Cardiac muscle cell (in vitro differentiated cells and primary cell): ENCODE data around the gene MOB3B. TPM values are rescaled to one million over a fixed set of nuclear protein-coding genes. Genes with fewer than 3 reads are reported as not detected.

Source experiments
- DNase-seq, 2 donors: peaks; one replicate each; pipeline versions ENCODE4 v3.0.0 to v3.0.0-alpha.2; 2010 to 2017; ENCODE audit warnings: low read depth in 1 of 2, low spot score in 1 of 2
- H3K27ac ChIP-seq: fragments of 200-600 bp; sonication (generic); 2 replicates; pipeline ENCODE4 v1.5.1; 2016
- H3K27me3 ChIP-seq: fragments of 200-600 bp; sonication (generic); 2 replicates; pipeline ENCODE4 v1.6.0; 2016; ENCODE audit warnings: control low read depth
- H3K36me3 ChIP-seq: fragments of 200-600 bp; sonication (generic); 2 replicates; pipeline ENCODE4 v1.5.1; 2016; ENCODE audit warnings: control low read depth
- H3K4me1 ChIP-seq: fragments of 200-600 bp; sonication (generic); 2 replicates; pipeline ENCODE4 v1.8.1; 2017; ENCODE audit warnings: low read depth, mild to moderate bottlenecking, mixed run types
- H3K4me3 ChIP-seq: fragments of 200-600 bp; sonication (generic); 2 replicates; pipeline ENCODE4 v1.5.1; 2016; ENCODE audit warnings: mild to moderate bottlenecking
- H3K9me3 ChIP-seq: fragments of 200-600 bp; sonication (generic); 2 replicates; pipeline ENCODE4 v1.5.1; 2017; ENCODE audit warnings: low read depth, mild to moderate bottlenecking, control low read depth
- polyA plus RNA-seq: library from polyadenylated mRNA; unstranded; fragments of >200 nt; fragmentation: Nextera tagmentation; extraction: Ambion mirVana; gene quantifications from 2 replicates; pipeline ENCODE4 v1.2.1, GENCODE V29; 2016
- total RNA-seq: library from RNA; depleted of rRNA; stranded (reverse); fragments of >200 nt; gene quantifications from 2 replicates; pipeline ENCODE4 v1.2.3, GENCODE V29; 2016
- TF ChIP-seq, protein P1 (sequence below): IDR thresholded peaks from 2 replicates; pipeline ENCODE4 v1.5.1; 2012; ENCODE audit warnings: low read depth, mild to moderate bottlenecking, low read length

The MOB3B gene
- total and polyA plus RNA-seq, 2 experiments from 2014 or later, result 0.74 to 1.7 TPM

DNA sequence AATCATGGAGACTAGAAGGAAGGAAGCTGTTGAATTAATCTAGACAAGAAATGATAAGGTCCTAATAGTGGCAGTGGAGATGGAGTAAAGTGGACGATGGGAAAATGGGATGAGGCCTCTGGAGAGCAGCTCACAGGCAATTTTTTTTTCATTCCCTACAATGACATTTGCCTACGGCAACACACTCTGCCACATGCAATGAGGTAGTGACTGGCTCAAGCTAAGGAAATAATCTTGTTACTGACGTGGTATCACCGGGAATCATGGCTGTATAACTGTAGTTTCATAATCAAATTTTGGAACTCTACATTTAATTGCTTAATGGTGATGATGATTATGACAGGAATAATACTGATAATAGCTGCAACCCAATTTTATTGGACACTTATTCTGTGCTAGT, 12.1 kb upstream of the MOB3B start:
- Histone ChIP-seq H3K9me3 (no peaks in the 10 kb centered on the region), H3K4me1 (no peaks in the 10 kb centered on the region), H3K36me3 (peaks cover 4% of the 10 kb centered on the region), H3K27ac (no peak overlapping the region), H3K27me3 (no peaks in the 10 kb centered on the region), H3K4me3 (no peak overlapping the region)
- no peak for DNase-seq
- TF ChIP-seq, protein P1, sequence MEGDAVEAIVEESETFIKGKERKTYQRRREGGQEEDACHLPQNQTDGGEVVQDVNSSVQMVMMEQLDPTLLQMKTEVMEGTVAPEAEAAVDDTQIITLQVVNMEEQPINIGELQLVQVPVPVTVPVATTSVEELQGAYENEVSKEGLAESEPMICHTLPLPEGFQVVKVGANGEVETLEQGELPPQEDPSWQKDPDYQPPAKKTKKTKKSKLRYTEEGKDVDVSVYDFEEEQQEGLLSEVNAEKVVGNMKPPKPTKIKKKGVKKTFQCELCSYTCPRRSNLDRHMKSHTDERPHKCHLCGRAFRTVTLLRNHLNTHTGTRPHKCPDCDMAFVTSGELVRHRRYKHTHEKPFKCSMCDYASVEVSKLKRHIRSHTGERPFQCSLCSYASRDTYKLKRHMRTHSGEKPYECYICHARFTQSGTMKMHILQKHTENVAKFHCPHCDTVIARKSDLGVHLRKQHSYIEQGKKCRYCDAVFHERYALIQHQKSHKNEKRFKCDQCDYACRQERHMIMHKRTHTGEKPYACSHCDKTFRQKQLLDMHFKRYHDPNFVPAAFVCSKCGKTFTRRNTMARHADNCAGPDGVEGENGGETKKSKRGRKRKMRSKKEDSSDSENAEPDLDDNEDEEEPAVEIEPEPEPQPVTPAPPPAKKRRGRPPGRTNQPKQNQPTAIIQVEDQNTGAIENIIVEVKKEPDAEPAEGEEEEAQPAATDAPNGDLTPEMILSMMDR, result no peak

DNA sequence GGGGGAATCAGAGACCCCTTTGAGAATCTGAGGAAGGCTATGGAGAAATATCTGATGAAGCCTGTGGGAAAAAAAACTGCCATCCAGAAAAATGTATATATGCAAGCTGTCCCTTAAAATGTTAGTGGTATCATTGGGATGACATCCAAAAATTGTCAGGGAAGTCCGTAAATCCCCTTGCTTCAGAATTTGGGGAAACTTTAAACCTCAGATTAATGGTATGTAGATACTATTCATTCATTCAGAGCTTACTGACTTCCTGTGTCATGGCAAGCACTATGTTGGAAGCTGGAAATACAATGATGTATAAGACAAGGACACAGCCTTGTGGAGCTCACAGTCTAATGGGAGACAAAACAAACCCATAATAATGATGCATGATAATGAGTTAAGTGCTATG, 10.9 kb upstream of the MOB3B start:
- no peaks in the 10 kb centered on the region for H3K4me1 ChIP-seq
- no peaks in the 10 kb centered on the region for H3K27me3 ChIP-seq
- no peaks in the 10 kb centered on the region for H3K9me3 ChIP-seq
- H3K4me3 ChIP-seq, result no peak overlapping the region
- TF ChIP-seq, protein P1, result no peak
- no peak overlapping the region for H3K27ac ChIP-seq
- no peaks in the 10 kb centered on the region for H3K36me3 ChIP-seq
- DNase-seq, result peak in 1 of 2 donors; percentile 36

DNA sequence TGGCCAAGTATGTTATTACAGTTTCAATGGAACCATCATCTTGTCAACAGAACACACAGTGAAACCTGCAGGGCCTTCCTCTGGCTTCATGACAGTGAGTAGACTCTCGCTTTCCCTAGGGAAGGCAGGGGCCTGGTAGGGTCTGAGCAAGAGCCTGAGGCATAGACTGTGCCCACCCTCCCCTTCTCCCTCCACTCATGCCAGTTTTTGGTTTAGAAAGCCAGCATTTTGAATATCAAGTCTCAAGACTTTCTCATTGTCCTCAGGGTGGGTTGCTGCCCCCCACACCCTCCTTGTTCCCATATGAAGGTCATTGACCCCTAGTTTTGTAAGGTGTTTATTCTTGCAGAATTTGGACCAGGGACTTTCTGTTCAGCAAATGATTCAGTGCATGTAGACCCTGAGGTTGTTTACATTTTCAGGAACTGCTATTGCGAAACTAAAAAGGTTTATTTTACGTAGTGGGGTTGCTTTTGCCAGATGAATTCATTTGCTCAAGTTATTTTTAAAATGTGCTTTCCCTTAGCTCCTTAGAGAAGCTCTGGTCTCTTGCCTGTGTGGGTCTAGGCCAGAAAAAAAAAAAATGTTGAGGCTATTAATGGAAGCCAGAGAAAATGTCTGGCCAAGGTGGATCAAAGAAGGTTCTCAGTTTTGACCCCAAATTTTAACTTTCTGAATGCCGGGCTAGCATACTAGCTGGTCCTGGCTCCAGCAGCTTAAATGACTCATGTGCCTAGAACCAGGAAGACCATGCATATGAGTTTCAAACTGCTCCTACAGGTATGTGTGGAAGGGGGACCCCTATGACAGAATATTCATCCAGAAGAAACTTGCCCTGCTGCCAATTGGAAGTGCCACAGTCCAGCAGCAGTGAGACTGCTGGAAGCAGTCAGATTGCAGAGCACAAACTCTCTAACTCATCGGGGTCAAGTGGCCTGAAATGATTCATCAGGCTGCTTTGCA, 10.1 kb upstream of the MOB3B start:
- H3K27me3 ChIP-seq, result no peaks in the 10 kb centered on the region
- H3K9me3 ChIP-seq, result no peaks in the 10 kb centered on the region
- no peaks in the 10 kb centered on the region for H3K36me3 ChIP-seq
- H3K4me3 ChIP-seq, result no peak overlapping the region
- TF ChIP-seq, protein P1, result no peak
- no peak overlapping the region for H3K27ac ChIP-seq
- H3K4me1 ChIP-seq, result no peaks in the 10 kb centered on the region
- DNase-seq, result peak in 1 of 2 donors; percentile 77

DNA sequence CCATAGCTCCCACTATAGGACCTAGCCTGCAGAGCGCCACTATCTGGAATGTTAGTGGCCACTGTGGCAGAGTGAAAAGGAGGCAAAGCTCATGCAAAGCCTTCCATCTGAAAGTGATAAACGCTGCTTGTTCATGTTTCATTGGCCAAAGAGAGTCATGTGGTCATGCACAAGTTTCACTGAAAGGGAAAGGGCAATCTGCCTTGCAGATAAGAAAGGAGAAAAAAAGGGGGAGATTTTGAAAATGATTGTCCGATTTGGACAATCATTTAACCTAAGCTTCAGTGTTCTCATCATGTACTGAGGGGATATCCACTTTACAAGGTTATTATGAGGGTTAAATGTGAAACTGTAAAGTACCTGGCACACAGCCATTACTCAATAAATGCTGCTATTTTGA, 9.0 kb upstream of the MOB3B start:
- DNase-seq, result no peak
- Histone ChIP-seq H3K9me3 (no peaks in the 10 kb centered on the region), H3K27ac (no peak overlapping the region), H3K4me1 (no peaks in the 10 kb centered on the region), H3K4me3 (no peak overlapping the region), H3K36me3 (no peaks in the 10 kb centered on the region), H3K27me3 (no peaks in the 10 kb centered on the region)
- TF ChIP-seq, protein P1, result no peak

DNA sequence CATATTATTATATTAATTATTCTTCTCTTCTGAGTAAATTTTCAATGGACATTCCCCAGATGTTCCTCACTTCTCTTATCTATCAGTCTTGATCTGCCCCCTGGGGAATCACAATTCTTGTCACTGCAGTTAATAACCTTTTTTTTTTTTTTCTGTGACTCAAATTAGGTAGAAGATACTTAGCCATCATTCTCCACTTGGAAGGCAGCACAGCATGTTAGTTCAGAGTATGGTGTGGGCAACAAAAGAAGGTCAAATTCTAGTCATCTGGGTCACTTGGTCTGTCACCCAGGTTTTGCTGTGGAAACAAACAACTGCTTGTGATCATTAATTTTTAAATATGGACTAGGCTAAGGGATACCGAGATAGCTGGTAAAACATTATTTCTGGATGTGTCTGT, 8.1 kb upstream of the MOB3B start:
- H3K36me3 ChIP-seq, result no peaks in the 10 kb centered on the region
- TF ChIP-seq, protein P1, result no peak
- H3K4me3 ChIP-seq, result no peak overlapping the region
- H3K4me1 ChIP-seq, result no peaks in the 10 kb centered on the region
- no peaks in the 10 kb centered on the region for H3K27me3 ChIP-seq
- H3K27ac ChIP-seq, result no peak overlapping the region
- no peak for DNase-seq
- H3K9me3 ChIP-seq, result no peaks in the 10 kb centered on the region
